Prostate gland (tissue), 2 donors: ENCODE measurements around the gene PGBD5. TPM values are rescaled to one million over a fixed set of nuclear protein-coding genes. Genes with fewer than 3 reads are reported as not detected.

ENCODE experiments used
- DNase-seq: peaks from one replicate; pipeline ENCODE4 v3.0.0-alpha.2; 2019; ENCODE audit warnings: low spot score
- H3K27ac ChIP-seq, 2 donors: fragments of 200-600 bp; sonication (generic); 2 replicates each; pipeline ENCODE4 v1.5.1; 2017 to 2019
- H3K27me3 ChIP-seq: fragments of 200-600 bp; sonication (generic); replicated peaks from 2 replicates; pipeline ENCODE4 v1.5.1; 2019; ENCODE audit not compliant: insufficient read depth
- H3K36me3 ChIP-seq, 2 donors: fragments of 200-600 bp; sonication (generic); 1 replicate in 1 of 2; 2 replicates in 1 of 2; pipeline versions ENCODE4 v1.5.1 to v1.8.1; 2017 to 2019
- H3K4me1 ChIP-seq: fragments of 200-600 bp; sonication (generic); replicated peaks from 2 replicates; pipeline ENCODE4 v1.5.1; 2019
- H3K4me3 ChIP-seq, 2 donors: fragments of 200-600 bp; sonication (generic); 2 replicates each; pipeline ENCODE4 v1.5.1; 2017 to 2019
- H3K9me3 ChIP-seq: fragments of 200-600 bp; sonication (generic); 2 replicates; pipeline ENCODE4 v1.5.1; 2017
- POLR2A ChIP-seq: fragments of 450-650 bp; IDR thresholded peaks from one replicate; pipeline ENCODE4 v1.6.1; 2016; ENCODE audit warnings: antibody characterized with exemption, mild to moderate bottlenecking
- POLR2AphosphoS5 ChIP-seq: sonication (generic); formaldehyde crosslinking; IDR thresholded peaks from one replicate; pipeline ENCODE4 v1.6.1; 2017; ENCODE audit warnings: antibody characterized with exemption
- WGBS: methylation state at CpG from one replicate; pipeline ENCODE4 v1.1.5; 2018; 5-methylcytosine and 5-hydroxymethylcytosine counted together
- intact Hi-C: fragments of 100-400 bp; cut with DNase I; formaldehyde crosslinking; loops from one replicate; pipeline ENCODE4 v1.14.2; 2022
- total RNA-seq, 2 donors: library from RNA; depleted of rRNA; stranded (reverse); fragments of >200 nt; gene quantifications; one replicate each; pipeline ENCODE4 v1.1.0, GENCODE V29; 2016
- TF ChIP-seq, protein P1 (sequence below), 4 experiments: fragments of 200-600 bp in 2 of 4; fragments of 450-650 bp in 2 of 4; sonication (generic) in 2 of 4; IDR thresholded peaks; 1 replicate in 3 of 4; 2 replicates in 1 of 4; pipeline ENCODE4 v1.5.1; 2016 to 2019; ENCODE audit warnings: antibody characterized with exemption in 4 of 4, mild to moderate bottlenecking in 2 of 4, moderate library complexity in 2 of 4

PGBD5 gene
- total RNA-seq, 2 donors from 2014 or later: 0.55 to 8.8 TPM

DNA sequence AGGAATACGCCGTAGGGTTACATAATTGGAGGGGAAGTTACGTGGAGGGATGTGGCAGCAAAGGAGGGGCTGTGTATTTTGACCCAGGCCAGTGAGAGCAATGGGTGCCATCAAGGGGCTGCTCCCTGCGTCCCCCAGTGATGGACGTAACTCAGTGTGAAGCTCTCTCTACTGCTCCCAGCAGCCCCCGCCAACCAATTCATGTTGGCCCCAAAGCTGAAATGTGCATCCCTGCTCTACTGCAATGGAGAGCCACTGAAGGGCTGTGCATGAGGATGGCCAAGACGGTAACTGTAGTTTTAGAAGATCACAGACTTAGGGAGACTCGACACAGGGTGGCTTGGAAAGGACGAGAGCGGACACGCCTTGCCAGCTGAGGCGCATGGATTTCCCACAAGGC is 38.3 kb downstream of the PGBD5 start:
- 92% methylated on average over 12 of the region's 12 CpGs for WGBS
- intact Hi-C loops: no loop called here
- no peak for DNase-seq

DNA sequence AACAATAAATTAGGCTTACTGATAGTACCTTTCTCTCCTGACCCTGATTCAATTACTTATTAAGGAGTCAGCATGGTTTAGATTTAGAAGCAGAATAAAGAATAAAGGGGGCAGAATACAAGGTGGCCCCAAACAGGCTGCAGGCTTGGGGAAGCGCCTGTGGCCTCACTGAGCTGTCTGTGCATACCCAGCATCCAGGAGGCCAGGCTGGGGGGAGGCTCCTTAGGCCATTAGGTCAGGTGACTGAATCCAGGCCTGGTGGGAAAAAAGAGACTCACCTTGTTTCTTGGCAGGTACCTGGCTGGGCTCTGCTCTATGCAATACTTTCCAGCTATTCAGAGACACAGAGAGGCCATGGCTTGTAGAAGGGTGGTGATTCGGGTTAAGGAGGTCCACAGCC is 38.8 kb downstream of the PGBD5 start:
- 96% methylated on average over 2 of the region's 2 CpGs for WGBS

More for the DNA sequence above, 38.3 kb downstream of the PGBD5 start:
- no peaks in the 10 kb centered on the region for H3K36me3 ChIP-seq
- no peak overlapping the region for H3K27ac ChIP-seq
- H3K4me3 ChIP-seq: no peak overlapping the region
- TF ChIP-seq POLR2AphosphoS5 (no peak), POLR2A (no peak)
- TF ChIP-seq, protein P1, sequence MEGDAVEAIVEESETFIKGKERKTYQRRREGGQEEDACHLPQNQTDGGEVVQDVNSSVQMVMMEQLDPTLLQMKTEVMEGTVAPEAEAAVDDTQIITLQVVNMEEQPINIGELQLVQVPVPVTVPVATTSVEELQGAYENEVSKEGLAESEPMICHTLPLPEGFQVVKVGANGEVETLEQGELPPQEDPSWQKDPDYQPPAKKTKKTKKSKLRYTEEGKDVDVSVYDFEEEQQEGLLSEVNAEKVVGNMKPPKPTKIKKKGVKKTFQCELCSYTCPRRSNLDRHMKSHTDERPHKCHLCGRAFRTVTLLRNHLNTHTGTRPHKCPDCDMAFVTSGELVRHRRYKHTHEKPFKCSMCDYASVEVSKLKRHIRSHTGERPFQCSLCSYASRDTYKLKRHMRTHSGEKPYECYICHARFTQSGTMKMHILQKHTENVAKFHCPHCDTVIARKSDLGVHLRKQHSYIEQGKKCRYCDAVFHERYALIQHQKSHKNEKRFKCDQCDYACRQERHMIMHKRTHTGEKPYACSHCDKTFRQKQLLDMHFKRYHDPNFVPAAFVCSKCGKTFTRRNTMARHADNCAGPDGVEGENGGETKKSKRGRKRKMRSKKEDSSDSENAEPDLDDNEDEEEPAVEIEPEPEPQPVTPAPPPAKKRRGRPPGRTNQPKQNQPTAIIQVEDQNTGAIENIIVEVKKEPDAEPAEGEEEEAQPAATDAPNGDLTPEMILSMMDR (IDR thresholded peaks at IDR 0.05): no peak
- H3K9me3 ChIP-seq: no peaks in the 10 kb centered on the region
- H3K4me1 ChIP-seq: no peaks in the 10 kb centered on the region
- no peaks in the 10 kb centered on the region for H3K27me3 ChIP-seq

DNA sequence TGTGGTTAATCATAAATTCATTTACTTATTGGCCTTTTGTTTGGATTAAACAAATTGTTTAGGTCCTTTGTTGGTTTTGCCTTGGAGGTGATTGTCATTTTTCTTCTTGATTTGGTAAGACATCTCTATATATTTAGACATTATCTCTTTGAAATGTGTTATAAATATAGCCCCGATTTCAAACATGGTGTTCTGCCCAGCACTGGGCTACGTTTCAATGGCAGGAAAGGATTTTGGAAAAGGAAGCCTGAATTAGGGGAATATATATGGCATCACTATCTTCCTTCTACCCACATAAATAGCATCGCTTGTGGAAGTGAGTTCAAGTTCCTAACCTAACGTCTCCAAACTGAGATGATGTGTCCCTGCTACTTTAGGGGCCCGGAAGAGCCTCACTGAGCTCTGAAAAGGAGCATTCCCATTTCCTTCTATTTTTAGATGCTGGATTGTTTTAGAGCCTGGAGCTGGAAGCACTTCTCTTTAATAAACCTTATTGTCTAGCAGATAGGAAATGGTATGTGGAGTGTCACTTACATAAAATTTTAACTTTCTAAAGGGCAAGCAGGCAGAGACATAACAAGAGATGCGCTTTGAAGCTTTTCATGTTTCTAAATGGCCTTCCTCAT is 39.4 kb downstream of the PGBD5 start:
- DNase-seq: no peak
- Histone ChIP-seq H3K27ac (no peak overlapping the region), H3K4me3 (no peak overlapping the region), H3K36me3 (no peaks in the 10 kb centered on the region), H3K4me1 (no peaks in the 10 kb centered on the region), H3K27me3 (no peaks in the 10 kb centered on the region), H3K9me3 (no peaks in the 10 kb centered on the region)
- TF ChIP-seq, protein P1 (IDR thresholded peaks at IDR 0.05): no peak
- intact Hi-C loops: no loop called here
- 75% methylated on average over 6 of the region's 6 CpGs for whole genome bisulfite sequencing

More for the DNA sequence above, 38.8 kb downstream of the PGBD5 start:
- no peak overlapping the region for H3K4me3 ChIP-seq
- no peak overlapping the region for H3K27ac ChIP-seq
- TF ChIP-seq POLR2A: no peak
- H3K4me1 ChIP-seq: no peaks in the 10 kb centered on the region
- no peak for DNase-seq
- no peaks in the 10 kb centered on the region for H3K27me3 ChIP-seq
- H3K9me3 ChIP-seq: no peaks in the 10 kb centered on the region
- intact Hi-C loops: no loop called here
- no peaks in the 10 kb centered on the region for H3K36me3 ChIP-seq

DNA sequence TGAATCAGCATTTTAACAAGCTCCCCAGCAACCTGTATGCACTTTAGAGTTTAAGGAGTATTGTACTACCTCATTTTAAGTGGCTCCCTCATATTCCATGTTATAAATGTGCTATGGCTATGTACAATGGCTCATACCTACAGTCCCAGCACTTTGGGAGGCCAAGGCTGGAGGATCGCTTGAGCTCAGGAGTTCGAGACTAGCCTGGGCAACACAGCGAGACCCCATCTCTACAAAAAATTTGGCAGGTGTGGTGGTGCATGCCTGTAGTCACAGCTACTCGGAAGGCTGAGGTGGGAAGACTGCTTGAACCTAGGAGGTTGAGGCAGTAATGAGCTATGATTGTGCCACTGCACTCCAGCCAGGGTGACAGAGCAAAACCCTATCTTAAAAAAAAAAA is 40.2 kb downstream of the PGBD5 start:
- H3K36me3 ChIP-seq: no peaks in the 10 kb centered on the region
- WGBS: 98% methylated on average over 4 of the region's 4 CpGs
- no peaks in the 10 kb centered on the region for H3K9me3 ChIP-seq
- no peaks in the 10 kb centered on the region for H3K4me1 ChIP-seq
- no peak for DNase-seq
- no peak overlapping the region for H3K4me3 ChIP-seq
- no peak overlapping the region for H3K27ac ChIP-seq
- TF ChIP-seq POLR2A (no peak), POLR2AphosphoS5 (no peak)
- TF ChIP-seq, protein P1 (IDR thresholded peaks at IDR 0.05): no peak
- intact Hi-C loops: no loop called here
- H3K27me3 ChIP-seq: no peaks in the 10 kb centered on the region

DNA sequence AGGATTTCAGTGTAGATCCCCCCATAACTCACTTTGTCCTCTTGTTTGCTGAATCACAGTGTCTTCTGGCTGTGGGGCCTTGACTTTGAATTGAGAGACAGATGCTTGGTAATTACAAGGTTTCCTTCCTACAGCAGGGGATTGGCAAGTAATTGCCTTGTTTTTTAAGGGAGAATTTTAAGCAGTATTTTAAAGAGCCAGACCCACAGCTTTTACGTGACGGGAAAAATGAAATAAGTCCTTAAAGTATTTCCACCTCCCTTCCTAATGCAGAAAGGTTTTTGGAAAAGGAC is 41.0 kb downstream of the PGBD5 start:
- WGBS: 89% methylated on average over 2 of the region's 2 CpGs
- H3K36me3 ChIP-seq: no peaks in the 10 kb centered on the region
- H3K9me3 ChIP-seq: no peaks in the 10 kb centered on the region
- no peak overlapping the region for H3K4me3 ChIP-seq
- no peaks in the 10 kb centered on the region for H3K27me3 ChIP-seq
- intact Hi-C loops: no loop called here
- no peaks in the 10 kb centered on the region for H3K4me1 ChIP-seq
- no peak overlapping the region for H3K27ac ChIP-seq
- DNase-seq: no peak
- TF ChIP-seq POLR2A (no peak), POLR2AphosphoS5 (no peak)
- TF ChIP-seq, protein P1 (IDR thresholded peaks at IDR 0.05): no peak
